MM.1S (cell line): ENCODE measurements around the gene ADAMTSL1.
"Not testable (repeated sequence)": the region's sequence is repeated elsewhere in the genome, so short reads cannot be mapped to it uniquely, and the experiment has no call there.

Experiments
- DNase-seq: peaks from one replicate; pipeline ENCODE4 v3.0.0-alpha.2; 2015
- H2AFZ ChIP-seq: fragments of 300-600 bp; sonication (generic); 2 replicates; pipeline ENCODE4 v1.6.0; 2016; ENCODE audit warnings: antibody characterized with exemption, low read length
- H3F3A ChIP-seq: fragments of 300-600 bp; sonication (generic); 2 replicates; pipeline ENCODE4 v1.6.1; 2016; ENCODE audit warnings: mild to moderate bottlenecking, antibody characterized with exemption, low read length, moderate library complexity, mixed read lengths; ENCODE audit not compliant: insufficient read depth
- H3K27ac ChIP-seq: fragments of 300-600 bp; sonication (generic); 2 replicates; pipeline ENCODE4 v1.5.1; 2016; ENCODE audit warnings: mild to moderate bottlenecking, low read length
- H3K27me3 ChIP-seq: fragments of 300-600 bp; sonication (generic); replicated peaks from 2 replicates; pipeline ENCODE4 v1.6.0; 2016; ENCODE audit warnings: low read length; ENCODE audit not compliant: insufficient read depth
- H3K36me3 ChIP-seq: fragments of 300-600 bp; sonication (generic); replicated peaks from 2 replicates; pipeline ENCODE4 v1.6.1; 2016; ENCODE audit warnings: mild to moderate bottlenecking, low read length, mixed read lengths; ENCODE audit not compliant: insufficient read depth
- H3K4me1 ChIP-seq: fragments of 300-600 bp; sonication (generic); 2 replicates; pipeline ENCODE4 v1.6.1; 2016; ENCODE audit warnings: low read length, mixed read lengths
- H3K4me2 ChIP-seq: fragments of 300-600 bp; sonication (generic); 2 replicates; pipeline ENCODE4 v1.6.0; 2016; ENCODE audit warnings: low read depth, low read length
- H3K4me3 ChIP-seq: fragments of 300-600 bp; sonication (generic); 2 replicates; pipeline ENCODE4 v1.5.1; 2016; ENCODE audit warnings: low read length, mixed read lengths
- H3K79me2 ChIP-seq: fragments of 300-600 bp; sonication (generic); 2 replicates; pipeline ENCODE4 v1.6.1; 2016; ENCODE audit warnings: mixed run types, low read length, mixed read lengths
- H3K9ac ChIP-seq: fragments of 300-600 bp; sonication (generic); 2 replicates; pipeline ENCODE4 v1.6.1; 2016; ENCODE audit warnings: low read length, mixed read lengths
- H3K9me2 ChIP-seq: fragments of 300-600 bp; sonication (generic); replicated peaks from 2 replicates; pipeline ENCODE4 v1.6.1; 2016; ENCODE audit warnings: mild to moderate bottlenecking, low read length, mixed read lengths; ENCODE audit not compliant: insufficient read depth
- H3K9me3 ChIP-seq: fragments of 300-600 bp; sonication (generic); replicated peaks from 2 replicates; pipeline ENCODE4 v1.6.1; 2016; ENCODE audit warnings: mild to moderate bottlenecking, low read length, mixed read lengths; ENCODE audit not compliant: insufficient read depth
- H4K20me1 ChIP-seq: fragments of 300-600 bp; sonication (generic); 2 replicates; pipeline ENCODE4 v1.6.1; 2016; ENCODE audit warnings: mild to moderate bottlenecking, low read length, moderate library complexity, mixed read lengths; ENCODE audit not compliant: insufficient read depth
- CTCF ChIP-seq: fragments of 300-600 bp; sonication (generic); IDR thresholded peaks from 2 replicates; pipeline ENCODE4 v1.5.1; 2016; ENCODE audit warnings: antibody characterized with exemption, low read length, mixed read lengths
- EZH2 ChIP-seq: fragments of 300-600 bp; sonication (generic); optimal IDR thresholded peaks from 2 replicates; pipeline ENCODE3; 2017; ENCODE audit warnings: low read depth, mild to moderate bottlenecking, antibody characterized with exemption, low read length, mixed read lengths
- EZH2phosphoT487 ChIP-seq: fragments of 300-600 bp; sonication (generic); IDR thresholded peaks from 2 replicates; pipeline ENCODE4 v1.6.1; 2018; ENCODE audit warnings: antibody characterized with exemption, low read length

ADAMTSL1 gene

GRCh38 chr9:18866121-18866831 is 392.3 kb downstream of the ADAMTSL1 start:
- H3K27me3 ChIP-seq, result no peaks in the 10 kb centered on the region
- no peak overlapping the region for H3K4me2 ChIP-seq
- H3K4me1 ChIP-seq, result no peaks in the 10 kb centered on the region
- H2AFZ ChIP-seq, result no peak overlapping the region
- TF ChIP-seq EZH2 (no peak), EZH2phosphoT487 (no peak), CTCF (no peak)
- H3K4me3 ChIP-seq, result no peak overlapping the region
- H3K79me2 ChIP-seq, result no peaks in the 10 kb centered on the region
- no peak for DNase-seq
- H3K27ac ChIP-seq, result no peak overlapping the region
- no peaks in the 10 kb centered on the region for H3K9me3 ChIP-seq
- no peaks in the 10 kb centered on the region for H3K36me3 ChIP-seq
- H4K20me1 ChIP-seq, result no peaks in the 10 kb centered on the region
- no peaks in the 10 kb centered on the region for H3F3A ChIP-seq
- no peak overlapping the region for H3K9ac ChIP-seq
- no peaks in the 10 kb centered on the region for H3K9me2 ChIP-seq

GRCh38 chr9:18869725-18870124 is 395.8 kb downstream of the ADAMTSL1 start:
- Histone ChIP-seq H3K79me2 (no peaks in the 10 kb centered on the region), H3K27me3 (no peaks in the 10 kb centered on the region), H3K4me3 (no peak overlapping the region), H3F3A (no peaks in the 10 kb centered on the region), H3K9me2 (no peaks in the 10 kb centered on the region), H3K4me1 (no peaks in the 10 kb centered on the region), H3K4me2 (no peak overlapping the region), H4K20me1 (no peaks in the 10 kb centered on the region), H3K36me3 (no peaks in the 10 kb centered on the region), H3K9me3 (no peaks in the 10 kb centered on the region), H2AFZ (no peak overlapping the region), H3K27ac (no peak overlapping the region), H3K9ac (no peak overlapping the region)
- TF ChIP-seq EZH2 (no peak), EZH2phosphoT487 (no peak), CTCF (no peak)
- no peak for DNase-seq

- no peaks in the 10 kb centered on the region for H3K4me1 ChIP-seq
- H3K9ac ChIP-seq, result no peak overlapping the region
- no peaks in the 10 kb centered on the region for H3K36me3 ChIP-seq
- no peak overlapping the region for H2AFZ ChIP-seq
- no peaks in the 10 kb centered on the region for H4K20me1 ChIP-seq
- H3K4me2 ChIP-seq, result no peak overlapping the region
- H3K79me2 ChIP-seq, result no peaks in the 10 kb centered on the region
- no peaks in the 10 kb centered on the region for H3K9me2 ChIP-seq
- no peaks in the 10 kb centered on the region for H3K9me3 ChIP-seq
- no peak for DNase-seq
- no peaks in the 10 kb centered on the region for H3K27me3 ChIP-seq
- no peak for TF ChIP-seq EZH2
- no peak for TF ChIP-seq EZH2phosphoT487
- TF ChIP-seq CTCF, result no peak
- H3K4me3 ChIP-seq, result no peak overlapping the region
- no peaks in the 10 kb centered on the region for H3F3A ChIP-seq
- no peak overlapping the region for H3K27ac ChIP-seq
These were observed 400.1 kb downstream of the ADAMTSL1 start for GRCh38 chr9:18874069-18874468.

- H3K4me2 ChIP-seq, H2AFZ ChIP-seq, H3K9me2 ChIP-seq, H3K4me3 ChIP-seq, H3K27ac ChIP-seq, H3K4me1 ChIP-seq, H3K9me3 ChIP-seq, H3K36me3 ChIP-seq, H3K79me2 ChIP-seq, H4K20me1 ChIP-seq, DNase-seq, H3F3A ChIP-seq, H3K27me3 ChIP-seq, H3K9ac ChIP-seq: not testable (repeated sequence)
These were observed 401.0 kb downstream of the ADAMTSL1 start for GRCh38 chr9:18874990-18875389.
